NB4 (cell line): ENCODE results near the gene RNF19B.

ENCODE experiments used
- CTCF ChIP-seq: IDR thresholded peaks from one replicate; pipeline ENCODE4 v1.5.1; 2012; ENCODE audit warnings: low read depth, low read length
- MYC ChIP-seq: IDR thresholded peaks from 2 replicates; pipeline ENCODE4 v1.6.1; 2011; ENCODE audit warnings: low read depth, low read length

GRCh38 chr1:33002006-33002405 is 37.4 kb upstream of the RNF19B start:
- no peak for TF ChIP-seq MYC
- no peak for TF ChIP-seq CTCF
